ENCODE measurements around the gene DERA.
A peak's percentile ranks its signal among the peaks of the same experiment; 100 is the strongest.

DERA gene

GRCh38 chr12:15984963-15985362, 73.8 kb downstream of the DERA start:
- CTCF ChIA-PET = no interaction called here
- no peak for TF ChIP-seq CTCF (IDR thresholded peaks at IDR 0.05; ENCODE audit: insufficient read depth, low read length, missing control alignments)
- DNase-seq (ENCODE audit: low read depth, low spot score) = no peak
- POLR2A ChIA-PET = no interaction called here
- no peak overlapping the region for H3K4me3 ChIP-seq (ENCODE audit: low read depth, low read length)

- no peak for DNase-seq (ENCODE audit: low read depth, low spot score)
- ChIA-PET CTCF (no interaction called here), POLR2A (no interaction called here)
- no peak for TF ChIP-seq CTCF (IDR thresholded peaks at IDR 0.05; ENCODE audit: insufficient read depth, low read length, missing control alignments)
- no peak overlapping the region for H3K4me3 ChIP-seq (ENCODE audit: low read depth, low read length)
Measured at GRCh38 chr12:15987696-15988095, 76.6 kb downstream of the DERA start.

- no peak for TF ChIP-seq CTCF (IDR thresholded peaks at IDR 0.05; ENCODE audit: insufficient read depth, low read length, missing control alignments)
- DNase-seq (ENCODE audit: low read depth, low spot score) = no peak
- H3K4me3 ChIP-seq (ENCODE audit: low read depth, low read length) = no peak overlapping the region
- POLR2A ChIA-PET = no interaction called here
- CTCF ChIA-PET = no interaction called here
Measured at GRCh38 chr12:15988983-15989755, 78.0 kb downstream of the DERA start.

- no peak overlapping the region for H3K4me3 ChIP-seq (ENCODE audit: low read depth, low read length)
- ChIA-PET POLR2A (no interaction called here), CTCF (interaction anchor here (1.3 kb wide), 1 partner anchor 9 kb away, joined by 4 read pairs; no protein-coding TSS in a partner anchor)
- no peak for TF ChIP-seq CTCF (IDR thresholded peaks at IDR 0.05; ENCODE audit: insufficient read depth, low read length, missing control alignments)
- DNase-seq (ENCODE audit: low read depth, low spot score) = no peak
Measured at GRCh38 chr12:15995801-15996200, 84.7 kb downstream of the DERA start.

- no peak for TF ChIP-seq CTCF (IDR thresholded peaks at IDR 0.05; ENCODE audit: insufficient read depth, low read length, missing control alignments)
- peak; percentile 36 for DNase-seq (ENCODE audit: low read depth, low spot score)
- ChIA-PET CTCF (no interaction called here), POLR2A (no interaction called here)
- no peak overlapping the region for H3K4me3 ChIP-seq (ENCODE audit: low read depth, low read length)
Measured at GRCh38 chr12:15996254-15996653, 85.1 kb downstream of the DERA start.

- POLR2A ChIA-PET = no interaction called here
Measured at GRCh38 chr12:15996948-15997347, 85.8 kb downstream of the DERA start.

More at GRCh38 chr12:15996948-15997347, 85.8 kb downstream of the DERA start:
- TF ChIP-seq CTCF (IDR thresholded peaks at IDR 0.05; ENCODE audit: insufficient read depth, low read length, missing control alignments) = no peak
- DNase-seq (ENCODE audit: low read depth, low spot score) = no peak
- CTCF ChIA-PET = no interaction called here
- no peak overlapping the region for H3K4me3 ChIP-seq (ENCODE audit: low read depth, low read length)

Data from AG04449 (cell line).